ENCODE results near the gene GPSM3.
"Not testable (repeated sequence)": the region's sequence is repeated elsewhere in the genome, so short reads cannot be mapped to it uniquely, and the experiment has no call there.

The GPSM3 gene

GRCh38 chr6:32187009-32187709 lies 5.3 kb downstream of the GPSM3 start:
- DNase-seq, result no peak

GRCh38 chr6:32186151-32186840 lies 6.1 kb downstream of the GPSM3 start:
- DNase-seq, result not testable (repeated sequence)

- not testable (repeated sequence) for DNase-seq
Measured at GRCh38 chr6:32185681-32186131, 6.7 kb downstream of the GPSM3 start.

GRCh38 chr6:32184084-32184640 lies 8.3 kb downstream of the GPSM3 start, which contains the start of gene AGER:
Gene AGER (minus strand): TSS chr6:32184253. CDS start chr6:32184222, 31 bp downstream.
- DNase-seq, result no peak

GRCh38 chr6:32183483-32184083 lies 8.9 kb downstream of the GPSM3 start:
- DNase-seq, result no peak

- DNase-seq, result no peak
Measured at GRCh38 chr6:32183030-32183429, 9.4 kb downstream of the GPSM3 start.

GRCh38 chr6:32182555-32182981 lies 9.9 kb downstream of the GPSM3 start:
- DNase-seq, result no peak

GRCh38 chr6:32181915-32182529 lies 10.4 kb downstream of the GPSM3 start:
- DNase-seq, result no peak

- DNase-seq, result no peak
Measured at GRCh38 chr6:32181148-32181702, 11.2 kb downstream of the GPSM3 start.

GRCh38 chr6:32179766-32180405 lies 12.6 kb downstream of the GPSM3 start:
- no peak for DNase-seq

GRCh38 chr6:32178547-32179440 lies 13.6 kb downstream of the GPSM3 start:
- no peak for DNase-seq

GRCh38 chr6:32177788-32178546 lies 14.5 kb downstream of the GPSM3 start, which contains the start of gene RNF5:
Gene RNF5 (plus strand): TSS chr6:32178405. CDS start chr6:32178512, 107 bp downstream.
- DNase-seq, result peak; percentile 96

GRCh38 chr6:32177183-32177787 lies 15.2 kb downstream of the GPSM3 start:
- DNase-seq, result no peak

- no peak for DNase-seq
Measured at GRCh38 chr6:32176476-32177182, 15.8 kb downstream of the GPSM3 start.

GRCh38 chr6:32175711-32176475 lies 16.6 kb downstream of the GPSM3 start, which contains the start of gene AGPAT1:
Gene AGPAT1 (minus strand): TSS chr6:32176084. CDS start chr6:32171496, 4,588 bp downstream.
- peak; percentile 98 for DNase-seq

GRCh38 chr6:32175322-32175710 lies 17.1 kb downstream of the GPSM3 start:
- no peak for DNase-seq

GRCh38 chr6:32174416-32174815 lies 18.0 kb downstream of the GPSM3 start:
- DNase-seq, result no peak
